HG02885 (cell line): ENCODE data around the gene ZDHHC20.

Experiments used
- ATAC-seq: cut with Tn5 transposase; IDR thresholded peaks from one replicate; pipeline ENCODE4 v1.9.1; 2021; ENCODE audit warnings: mild to moderate bottlenecking; ENCODE audit not compliant: unreplicated experiment, poor library complexity

ZDHHC20 gene

GRCh38 chr13:21330126-21330861 is 128.8 kb downstream of the ZDHHC20 start:
- peak; percentile 85 for ATAC-seq

GRCh38 chr13:21328836-21329477 is 130.1 kb downstream of the ZDHHC20 start:
- ATAC-seq = peak; percentile 36

GRCh38 chr13:21328201-21328600 is 130.9 kb downstream of the ZDHHC20 start:
- ATAC-seq = no peak

GRCh38 chr13:21326155-21327031 is 132.7 kb downstream of the ZDHHC20 start:
- ATAC-seq = no peak

GRCh38 chr13:21324803-21325202 is 134.3 kb downstream of the ZDHHC20 start:
- ATAC-seq = no peak

- no peak for ATAC-seq
Observed at GRCh38 chr13:21322988-21323387, 136.1 kb downstream of the ZDHHC20 start.
